ENCODE data around the gene PXT1.

DNA sequence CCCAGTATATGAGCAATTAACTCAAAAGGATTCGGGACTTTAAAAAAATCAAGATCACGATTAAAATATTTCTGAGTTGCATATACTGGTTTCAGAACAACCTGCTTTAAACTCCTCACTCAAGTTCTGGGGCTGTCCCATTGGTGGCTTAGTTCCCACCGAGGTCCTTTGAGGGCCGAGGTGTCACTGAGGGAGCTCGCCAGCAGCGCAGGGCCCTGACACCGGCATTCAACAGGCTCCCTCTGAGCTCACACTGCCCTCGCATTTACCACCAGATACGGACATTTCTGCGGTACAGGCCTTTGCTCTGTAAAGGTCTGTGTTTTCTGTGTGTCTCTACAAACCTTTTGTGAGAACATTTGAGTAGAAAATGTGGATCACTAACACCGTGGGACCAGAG, 81.6 kb downstream of the PXT1 start:
- TF ChIP-seq REST (IDR thresholded peaks at IDR 0.05) (no peak), YY1 (IDR thresholded peaks at IDR 0.05) (no peak), FOXA1 (IDR thresholded peaks at IDR 0.05) (no peak), RXRA (IDR thresholded peaks at IDR 0.05) (no peak), RAD21 (IDR thresholded peaks at IDR 0.05) (no peak), EGR1 (IDR thresholded peaks at IDR 0.05; ENCODE audit: low read depth in 2 of 2) (no peak)
- TF ChIP-seq, protein P1, sequence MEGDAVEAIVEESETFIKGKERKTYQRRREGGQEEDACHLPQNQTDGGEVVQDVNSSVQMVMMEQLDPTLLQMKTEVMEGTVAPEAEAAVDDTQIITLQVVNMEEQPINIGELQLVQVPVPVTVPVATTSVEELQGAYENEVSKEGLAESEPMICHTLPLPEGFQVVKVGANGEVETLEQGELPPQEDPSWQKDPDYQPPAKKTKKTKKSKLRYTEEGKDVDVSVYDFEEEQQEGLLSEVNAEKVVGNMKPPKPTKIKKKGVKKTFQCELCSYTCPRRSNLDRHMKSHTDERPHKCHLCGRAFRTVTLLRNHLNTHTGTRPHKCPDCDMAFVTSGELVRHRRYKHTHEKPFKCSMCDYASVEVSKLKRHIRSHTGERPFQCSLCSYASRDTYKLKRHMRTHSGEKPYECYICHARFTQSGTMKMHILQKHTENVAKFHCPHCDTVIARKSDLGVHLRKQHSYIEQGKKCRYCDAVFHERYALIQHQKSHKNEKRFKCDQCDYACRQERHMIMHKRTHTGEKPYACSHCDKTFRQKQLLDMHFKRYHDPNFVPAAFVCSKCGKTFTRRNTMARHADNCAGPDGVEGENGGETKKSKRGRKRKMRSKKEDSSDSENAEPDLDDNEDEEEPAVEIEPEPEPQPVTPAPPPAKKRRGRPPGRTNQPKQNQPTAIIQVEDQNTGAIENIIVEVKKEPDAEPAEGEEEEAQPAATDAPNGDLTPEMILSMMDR (IDR thresholded peaks at IDR 0.05; ENCODE audit: low read depth, low read length, missing input control) = no peak
